ENCODE measurements around the gene CDK14. TPM values are rescaled to one million over a fixed set of nuclear protein-coding genes. Genes with fewer than 3 reads are reported as not detected.

CDK14 gene
- total and polyA plus RNA-seq, 10 of the 15 experiments (the other 5 are each of a cell fraction or from before 2014, with no cell fraction given) = 6.5 to 61.3 (median 24.2) TPM

DNA sequence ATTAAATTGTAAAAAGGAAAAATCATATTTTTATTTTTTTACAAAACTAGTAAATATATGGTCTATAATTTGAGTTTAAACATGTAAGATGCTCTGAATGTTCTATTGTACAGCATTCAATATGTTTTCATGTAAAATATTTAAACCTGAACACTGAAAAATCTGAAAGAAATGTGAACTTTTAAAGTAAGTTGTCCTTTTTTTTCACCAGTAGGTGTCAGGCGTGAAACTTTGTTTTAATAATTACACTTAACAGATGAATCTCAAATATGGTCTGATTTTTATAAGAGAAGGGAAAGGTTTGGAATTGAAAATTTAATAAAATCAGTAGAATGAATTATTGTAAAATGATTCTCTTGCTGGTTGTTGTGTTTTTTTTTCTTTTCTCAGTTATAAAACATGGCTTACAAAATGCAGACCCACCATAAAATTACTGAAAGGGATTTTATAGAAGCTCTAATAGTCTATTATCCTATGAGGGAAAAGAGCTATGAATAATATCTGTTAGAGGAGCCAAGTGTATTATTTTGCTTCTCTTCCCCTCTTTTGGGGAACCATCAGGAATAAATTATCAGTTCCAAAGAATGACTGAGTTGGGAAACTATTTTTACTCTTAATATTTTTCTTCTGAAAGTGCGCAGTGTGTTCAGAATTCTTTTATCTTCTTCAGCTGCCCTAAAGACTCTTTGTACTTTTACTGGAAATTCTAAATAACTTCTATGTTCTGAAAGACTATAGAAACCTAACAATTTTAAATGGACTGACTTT is 450.4 kb downstream of the CDK14 start:
- Histone ChIP-seq H3K4me1 (ENCODE audit: control insufficient read depth, insufficient read depth, low read length) (no peaks in the 10 kb centered on the region; the same call in 1 of the 2 replicates), H3K9me3 (replicated peaks; ENCODE audit: control insufficient read depth, insufficient read depth, low read length) (no peaks in the 10 kb centered on the region), H3K27me3 (replicated peaks in 1 of 2; ENCODE audit: control insufficient read depth in 2 of 2, insufficient read depth in 2 of 2, low read length in 1 of 2) (no peaks in the 10 kb centered on the region), H4K20me1 (ENCODE audit: control insufficient read depth, insufficient read depth) (no peaks in the 10 kb centered on the region), H3K79me2 (ENCODE audit: control insufficient read depth, insufficient read depth, low read length) (no peaks in the 10 kb centered on the region), H3K4me3 (no peak overlapping the region), H3K27ac (ENCODE audit: control insufficient read depth, insufficient read depth) (no peak overlapping the region), H3K36me3 (ENCODE audit: control insufficient read depth in 2 of 2, insufficient read depth in 2 of 2, low read length in 1 of 2) (no peaks in the 10 kb centered on the region; a peak in 1 of 4 replicates), H2AFZ (ENCODE audit: control insufficient read depth, low read depth, low read length) (no peak overlapping the region), H3K9ac (ENCODE audit: control insufficient read depth, insufficient read depth, low read length) (no peak overlapping the region), H3K4me2 (ENCODE audit: control insufficient read depth, insufficient read depth) (no peak overlapping the region)
- POLR2A ChIA-PET = no interaction called here
- SMC1A ChIA-PET (ENCODE audit: uncharacterized antibody, unreplicated experiment) = interaction anchor here (0.6 kb wide), 1 partner anchor 277 kb away, joined by 4 read pairs; no protein-coding TSS in a partner anchor
- DNase-seq (ENCODE audit: low read depth, low spot score) (no peak), ATAC-seq (no peak), FAIRE-seq (no peak)
- WGBS (ENCODE audit: insufficient coverage, insufficient replicate concordance, low lambda C conversion rate, missing lambda C conversion rate) = 94% methylated on average over 2 of the region's 2 CpGs
- CTCF ChIA-PET = interaction anchor here (0.8 to 1.9 kb wide), 6 partner anchors 12 to 338 kb away, joined by 3 to 5 read pairs (median 4); no protein-coding TSS in a partner anchor
- intact Hi-C loops (cut with micrococcal nuclease; ENCODE audit: unreplicated experiment) (no loop called here), in situ Hi-C loops (cut with MboI) (no loop called here)
- no TSS peak for BruUV-seq (replicated peaks)
- RAD21 ChIA-PET (ENCODE audit: unreplicated experiment) = no interaction called here
- TF ChIP-seq, protein P1, sequence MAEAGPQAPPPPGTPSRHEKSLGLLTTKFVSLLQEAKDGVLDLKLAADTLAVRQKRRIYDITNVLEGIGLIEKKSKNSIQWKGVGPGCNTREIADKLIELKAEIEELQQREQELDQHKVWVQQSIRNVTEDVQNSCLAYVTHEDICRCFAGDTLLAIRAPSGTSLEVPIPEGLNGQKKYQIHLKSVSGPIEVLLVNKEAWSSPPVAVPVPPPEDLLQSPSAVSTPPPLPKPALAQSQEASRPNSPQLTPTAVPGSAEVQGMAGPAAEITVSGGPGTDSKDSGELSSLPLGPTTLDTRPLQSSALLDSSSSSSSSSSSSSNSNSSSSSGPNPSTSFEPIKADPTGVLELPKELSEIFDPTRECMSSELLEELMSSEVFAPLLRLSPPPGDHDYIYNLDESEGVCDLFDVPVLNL (IDR thresholded peaks at IDR 0.05; ENCODE audit: low read depth, low read length) = no peak
- no peak for TF ChIP-seq YY1 (IDR thresholded peaks at IDR 0.05; ENCODE audit: low read depth, low read length)
- no peak for TF ChIP-seq CHD4 (IDR thresholded peaks at IDR 0.05)
- TF ChIP-seq NFXL1 (IDR thresholded peaks at IDR 0.05; ENCODE audit: borderline replicate concordance) = no peak
- TF ChIP-seq, protein P2, sequence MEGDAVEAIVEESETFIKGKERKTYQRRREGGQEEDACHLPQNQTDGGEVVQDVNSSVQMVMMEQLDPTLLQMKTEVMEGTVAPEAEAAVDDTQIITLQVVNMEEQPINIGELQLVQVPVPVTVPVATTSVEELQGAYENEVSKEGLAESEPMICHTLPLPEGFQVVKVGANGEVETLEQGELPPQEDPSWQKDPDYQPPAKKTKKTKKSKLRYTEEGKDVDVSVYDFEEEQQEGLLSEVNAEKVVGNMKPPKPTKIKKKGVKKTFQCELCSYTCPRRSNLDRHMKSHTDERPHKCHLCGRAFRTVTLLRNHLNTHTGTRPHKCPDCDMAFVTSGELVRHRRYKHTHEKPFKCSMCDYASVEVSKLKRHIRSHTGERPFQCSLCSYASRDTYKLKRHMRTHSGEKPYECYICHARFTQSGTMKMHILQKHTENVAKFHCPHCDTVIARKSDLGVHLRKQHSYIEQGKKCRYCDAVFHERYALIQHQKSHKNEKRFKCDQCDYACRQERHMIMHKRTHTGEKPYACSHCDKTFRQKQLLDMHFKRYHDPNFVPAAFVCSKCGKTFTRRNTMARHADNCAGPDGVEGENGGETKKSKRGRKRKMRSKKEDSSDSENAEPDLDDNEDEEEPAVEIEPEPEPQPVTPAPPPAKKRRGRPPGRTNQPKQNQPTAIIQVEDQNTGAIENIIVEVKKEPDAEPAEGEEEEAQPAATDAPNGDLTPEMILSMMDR (IDR thresholded peaks at IDR 0.05 in 2 of 3, conservative IDR thresholded peaks at IDR 0.05 in 1 of 3; ENCODE audit: control insufficient read depth in 2 of 3, extremely low read depth in 1 of 3, insufficient read depth in 1 of 3, low read depth in 3 of 3, low read length in 3 of 3) = peak in 1 of 3 experiments; percentile 15; a peak in 1 of 6 replicates
- no peak for TF ChIP-seq GABPA (IDR thresholded peaks at IDR 0.05; ENCODE audit: low read depth)
- TF ChIP-seq, protein P3, sequence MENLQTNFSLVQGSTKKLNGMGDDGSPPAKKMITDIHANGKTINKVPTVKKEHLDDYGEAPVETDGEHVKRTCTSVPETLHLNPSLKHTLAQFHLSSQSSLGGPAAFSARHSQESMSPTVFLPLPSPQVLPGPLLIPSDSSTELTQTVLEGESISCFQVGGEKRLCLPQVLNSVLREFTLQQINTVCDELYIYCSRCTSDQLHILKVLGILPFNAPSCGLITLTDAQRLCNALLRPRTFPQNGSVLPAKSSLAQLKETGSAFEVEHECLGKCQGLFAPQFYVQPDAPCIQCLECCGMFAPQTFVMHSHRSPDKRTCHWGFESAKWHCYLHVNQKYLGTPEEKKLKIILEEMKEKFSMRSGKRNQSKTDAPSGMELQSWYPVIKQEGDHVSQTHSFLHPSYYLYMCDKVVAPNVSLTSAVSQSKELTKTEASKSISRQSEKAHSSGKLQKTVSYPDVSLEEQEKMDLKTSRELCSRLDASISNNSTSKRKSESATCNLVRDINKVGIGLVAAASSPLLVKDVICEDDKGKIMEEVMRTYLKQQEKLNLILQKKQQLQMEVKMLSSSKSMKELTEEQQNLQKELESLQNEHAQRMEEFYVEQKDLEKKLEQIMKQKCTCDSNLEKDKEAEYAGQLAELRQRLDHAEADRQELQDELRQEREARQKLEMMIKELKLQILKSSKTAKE (IDR thresholded peaks at IDR 0.05; ENCODE audit: low read depth, poor library complexity, severe bottlenecking) = no peak
- TF ChIP-seq HCFC1 (IDR thresholded peaks at IDR 0.05; ENCODE audit: low read length) = no peak
- no peak for TF ChIP-seq STAT3 (IDR thresholded peaks at IDR 0.05; ENCODE audit: low read depth, low read length)
- no peak for TF ChIP-seq EED (IDR thresholded peaks at IDR 0.05; ENCODE audit: low read depth)
- TF ChIP-seq IRF4 (IDR thresholded peaks at IDR 0.05; ENCODE audit: low read depth, low read length) = no peak
- TF ChIP-seq RAD21 (IDR thresholded peaks at IDR 0.05; ENCODE audit: insufficient read depth, low read depth, low read length) = 0 out of 2 replicates have a peak, but pooled peaks have one; percentile 7
- TF ChIP-seq, protein P4, sequence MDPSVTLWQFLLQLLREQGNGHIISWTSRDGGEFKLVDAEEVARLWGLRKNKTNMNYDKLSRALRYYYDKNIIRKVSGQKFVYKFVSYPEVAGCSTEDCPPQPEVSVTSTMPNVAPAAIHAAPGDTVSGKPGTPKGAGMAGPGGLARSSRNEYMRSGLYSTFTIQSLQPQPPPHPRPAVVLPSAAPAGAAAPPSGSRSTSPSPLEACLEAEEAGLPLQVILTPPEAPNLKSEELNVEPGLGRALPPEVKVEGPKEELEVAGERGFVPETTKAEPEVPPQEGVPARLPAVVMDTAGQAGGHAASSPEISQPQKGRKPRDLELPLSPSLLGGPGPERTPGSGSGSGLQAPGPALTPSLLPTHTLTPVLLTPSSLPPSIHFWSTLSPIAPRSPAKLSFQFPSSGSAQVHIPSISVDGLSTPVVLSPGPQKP (IDR thresholded peaks at IDR 0.05; ENCODE audit: low read depth, low read length) = no peak
- no peak for TF ChIP-seq EP300 (IDR thresholded peaks at IDR 0.05; ENCODE audit: borderline replicate concordance in 1 of 2, control insufficient read depth in 1 of 2, low read depth in 2 of 2, low read length in 2 of 2)
- no peak for TF ChIP-seq GATAD2B (conservative IDR thresholded peaks at IDR 0.05; ENCODE audit: low read depth)
- TF ChIP-seq SRF (IDR thresholded peaks at IDR 0.05; ENCODE audit: low read depth in 2 of 2, low read length in 2 of 2) = no peak
- no peak for TF ChIP-seq IKZF1 (conservative IDR thresholded peaks at IDR 0.05)

Data from GM12878 (cell line).